NCI-H748 treated with DMSO at 0.1 percent for 48 hours (cell line): ENCODE data around the gene ANO4.
A peak's percentile ranks its signal among the peaks of the same experiment; 100 is the strongest.

ENCODE experiments used
- DNase-seq: peaks from one replicate; lab custom pipeline; 2025; lab: John Stamatoyannopoulos, UW

Gene ANO4

GRCh38 chr12:100808777-100809176, 14.2 kb downstream of the ANO4 start:
- no peak for DNase-seq

DNA sequence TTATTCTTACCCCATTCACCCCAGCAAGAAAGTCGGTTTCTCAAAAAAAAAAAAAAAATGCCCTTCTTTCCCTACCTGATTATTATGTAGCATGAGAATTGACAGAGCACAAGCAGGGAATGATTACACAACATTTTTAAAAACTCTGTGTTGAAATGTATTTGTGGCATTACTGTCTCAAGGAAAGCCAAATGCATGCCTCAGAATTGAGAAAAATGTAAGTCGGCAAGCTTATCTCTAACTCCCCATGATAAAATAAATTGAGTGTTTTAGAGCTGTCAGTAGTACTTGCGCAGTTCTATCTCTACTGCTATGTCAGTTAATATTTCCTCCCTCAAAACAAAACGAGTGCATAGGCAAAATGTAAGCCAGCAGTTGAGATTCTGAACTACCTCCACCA, 25.7 kb downstream of the ANO4 start:
- no peak for DNase-seq

- DNase-seq = no peak
Observed at GRCh38 chr12:100823963-100824362, 29.4 kb downstream of the ANO4 start.

DNA sequence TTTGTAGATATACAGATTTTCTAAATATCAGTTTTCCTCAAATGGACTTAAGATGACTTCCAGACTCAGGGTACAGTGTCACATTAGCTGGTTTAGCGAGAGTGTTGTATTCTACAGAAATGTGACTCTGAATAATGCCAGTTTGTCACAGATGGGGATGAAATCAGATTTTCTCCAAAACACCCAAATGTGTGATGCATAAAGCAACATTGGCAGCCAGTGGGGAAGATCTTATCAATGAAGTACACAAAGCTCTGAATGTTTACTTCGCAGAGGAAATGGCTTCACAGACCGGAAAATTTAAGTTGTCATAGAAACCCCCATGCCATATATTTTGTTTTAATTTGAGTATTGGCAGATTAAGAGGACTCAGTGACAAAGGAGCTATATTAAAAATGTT, 29.9 kb downstream of the ANO4 start:
- no peak for DNase-seq

- no peak for DNase-seq
Observed at GRCh38 chr12:100826323-100826722, 31.7 kb downstream of the ANO4 start.

GRCh38 chr12:100827901-100828520, 33.4 kb downstream of the ANO4 start:
- DNase-seq = peak; percentile 51

DNA sequence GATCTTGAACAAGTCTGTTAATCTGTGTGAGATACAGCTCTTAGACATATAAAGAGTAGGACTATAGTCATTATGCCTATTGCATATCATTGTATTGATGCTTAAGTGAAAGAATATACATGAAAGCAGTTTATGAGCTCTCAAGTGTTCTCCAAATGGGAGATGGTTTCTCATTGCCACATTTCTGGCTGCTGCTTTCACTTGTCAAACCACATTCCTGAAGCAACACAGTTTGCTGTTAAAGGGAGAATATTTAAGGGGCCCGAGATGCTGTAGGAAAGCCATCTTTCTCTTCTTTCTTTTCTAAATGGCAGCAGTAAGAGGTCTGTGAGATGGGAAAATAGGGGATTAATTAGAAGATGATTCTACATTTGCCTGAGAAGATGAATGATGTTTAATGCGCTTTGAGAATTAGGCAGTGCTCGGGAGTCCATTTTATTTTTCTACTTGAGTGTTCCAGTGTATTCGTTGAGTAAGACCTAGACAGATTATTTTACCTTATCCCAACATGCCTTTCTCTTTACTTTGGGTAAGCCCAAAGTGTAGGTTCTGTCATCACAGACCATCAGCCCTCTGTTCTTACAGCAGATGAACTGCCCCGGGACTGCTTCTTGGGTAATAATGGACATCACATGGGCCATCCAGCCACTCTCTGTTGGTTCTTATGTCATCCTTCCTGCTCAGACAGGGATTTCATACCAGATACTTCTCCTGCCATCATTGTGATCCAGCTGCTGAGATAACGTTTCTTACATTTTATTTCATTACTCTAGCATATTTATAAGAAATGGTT, 35.6 kb downstream of the ANO4 start:
- DNase-seq = no peak

GRCh38 chr12:100833282-100833681, 38.7 kb downstream of the ANO4 start:
- no peak for DNase-seq

DNA sequence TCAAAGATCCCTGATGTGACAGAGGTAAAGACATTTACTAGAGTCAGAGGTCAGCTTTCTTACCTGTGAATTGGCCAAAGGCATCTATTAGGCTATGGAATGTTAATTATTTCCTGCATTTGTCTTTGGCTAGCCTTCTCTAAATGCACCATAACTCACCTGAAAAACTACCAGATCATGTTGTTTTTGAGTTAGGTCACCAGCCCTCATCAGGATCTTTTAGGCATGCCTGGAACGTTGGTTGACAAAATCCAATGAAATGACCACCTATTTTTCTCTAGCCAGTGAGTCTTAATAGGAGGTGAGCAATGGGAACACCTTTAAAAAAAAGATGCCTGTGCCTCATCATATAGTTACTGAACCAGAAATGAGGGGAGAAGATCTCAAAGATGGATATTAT, 46.2 kb downstream of the ANO4 start:
- DNase-seq = no peak

- no peak for DNase-seq
Observed at GRCh38 chr12:100842156-100842555, 47.6 kb downstream of the ANO4 start.

GRCh38 chr12:100843061-100843460, 48.5 kb downstream of the ANO4 start:
- no peak for DNase-seq

DNA sequence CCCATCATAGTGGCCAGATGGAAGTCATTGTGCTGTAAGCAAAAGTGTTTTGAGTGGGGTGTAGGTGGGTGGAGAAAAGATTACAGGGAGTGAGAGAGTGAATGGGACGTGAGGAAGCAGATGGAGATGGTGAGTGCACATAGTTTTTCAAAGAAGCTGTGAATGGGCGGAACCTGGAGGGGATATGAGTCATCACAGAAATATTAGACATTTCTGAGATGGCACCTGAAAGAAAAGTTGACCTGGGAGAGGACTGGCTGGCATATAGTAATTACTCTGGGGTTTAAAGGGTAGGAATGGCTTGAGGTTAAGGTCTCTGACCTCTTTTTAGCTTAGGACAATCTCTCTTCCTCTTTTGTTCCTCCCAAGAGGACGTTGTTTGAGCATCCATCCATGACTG, 50.5 kb downstream of the ANO4 start:
- DNase-seq = no peak

DNA sequence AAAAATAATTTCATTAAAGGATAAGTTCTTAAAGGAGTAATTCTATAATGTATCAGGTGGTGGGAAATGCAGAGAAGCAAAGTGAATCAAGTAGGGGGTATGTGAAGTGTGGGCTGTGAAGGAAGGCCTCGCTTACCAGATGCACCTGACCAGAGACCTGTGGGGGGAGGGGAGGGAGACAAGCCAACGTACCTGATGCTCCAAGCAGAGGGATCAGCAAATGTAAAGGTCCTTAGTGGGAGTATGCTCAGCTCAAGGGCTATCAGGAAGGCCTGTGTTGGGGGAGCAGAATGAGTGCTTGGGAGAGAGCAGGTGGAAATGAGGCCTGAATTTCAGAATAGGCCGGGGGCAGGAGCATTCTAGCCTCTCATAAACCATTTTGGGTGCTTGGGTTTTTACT, 57.1 kb downstream of the ANO4 start:
- DNase-seq = no peak

GRCh38 chr12:100857418-100857817, 62.8 kb downstream of the ANO4 start:
- no peak for DNase-seq

GRCh38 chr12:100857971-100858370, 63.4 kb downstream of the ANO4 start:
- DNase-seq = no peak

DNA sequence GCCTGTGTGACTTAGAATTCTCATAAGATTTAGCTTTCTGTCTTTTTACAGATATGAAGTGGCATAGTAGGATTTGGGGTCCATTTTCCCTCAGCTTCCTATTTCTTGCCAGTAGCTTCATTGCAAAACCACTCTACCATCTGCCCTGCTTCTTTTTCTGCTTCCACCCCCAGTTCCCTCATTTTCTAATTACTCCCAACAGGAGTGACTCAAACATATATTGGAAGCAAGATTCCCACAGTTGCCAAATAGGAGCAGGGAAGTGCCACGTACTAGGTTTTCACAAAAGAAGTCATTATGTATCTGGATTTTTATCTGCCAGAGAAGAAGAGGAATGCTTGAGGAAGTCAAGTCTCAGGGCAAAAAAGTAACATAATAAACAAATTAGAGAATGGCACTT, 64.1 kb downstream of the ANO4 start:
- DNase-seq = no peak

DNA sequence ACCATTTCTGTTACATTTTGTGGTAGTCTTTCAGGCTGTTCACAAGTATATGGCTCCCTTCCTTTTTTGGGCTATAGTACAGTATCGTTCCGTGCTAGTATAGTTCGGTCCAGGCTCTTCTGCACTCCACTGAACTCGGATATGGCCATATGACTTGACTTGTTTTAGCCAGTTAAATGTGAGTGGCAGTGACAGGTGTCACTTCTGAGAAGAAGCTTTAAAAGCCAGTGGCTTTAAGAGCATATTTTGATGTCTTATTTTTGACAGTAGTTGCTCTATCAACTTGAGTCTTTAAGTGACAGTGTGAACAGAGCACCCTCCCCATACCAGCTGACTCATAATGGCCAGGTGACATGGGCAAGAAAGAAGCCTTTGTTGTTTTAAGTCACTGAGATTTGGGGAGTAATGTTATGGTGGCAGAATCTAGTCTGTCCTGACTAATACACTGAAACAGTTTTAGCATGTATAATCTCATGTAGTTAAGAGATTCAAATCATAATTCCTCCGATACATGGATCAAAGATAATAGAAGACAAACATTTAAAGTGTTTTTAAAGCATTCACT, 64.6 kb downstream of the ANO4 start:
- no peak for DNase-seq

DNA sequence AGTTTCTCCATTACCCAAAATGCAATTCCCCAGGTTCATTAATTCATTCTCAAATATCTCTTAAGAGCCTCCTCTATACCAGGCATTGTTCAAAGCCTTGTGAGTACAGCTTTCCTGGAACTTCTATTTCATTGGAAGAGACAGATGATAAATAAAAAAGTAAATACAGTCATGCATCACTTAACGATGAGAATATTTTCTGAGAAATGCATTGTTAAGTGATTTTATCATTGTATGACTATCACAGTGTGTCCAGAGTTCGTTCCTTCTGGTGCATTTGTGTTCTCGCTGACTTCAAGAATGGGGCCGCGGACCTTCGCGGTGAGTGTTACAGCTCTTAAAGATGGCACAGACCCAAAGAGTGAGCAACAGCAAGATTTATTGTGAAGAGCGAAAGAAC, 66.0 kb downstream of the ANO4 start:
- DNase-seq = no peak

GRCh38 chr12:100862676-100863075, 68.1 kb downstream of the ANO4 start:
- no peak for DNase-seq

DNA sequence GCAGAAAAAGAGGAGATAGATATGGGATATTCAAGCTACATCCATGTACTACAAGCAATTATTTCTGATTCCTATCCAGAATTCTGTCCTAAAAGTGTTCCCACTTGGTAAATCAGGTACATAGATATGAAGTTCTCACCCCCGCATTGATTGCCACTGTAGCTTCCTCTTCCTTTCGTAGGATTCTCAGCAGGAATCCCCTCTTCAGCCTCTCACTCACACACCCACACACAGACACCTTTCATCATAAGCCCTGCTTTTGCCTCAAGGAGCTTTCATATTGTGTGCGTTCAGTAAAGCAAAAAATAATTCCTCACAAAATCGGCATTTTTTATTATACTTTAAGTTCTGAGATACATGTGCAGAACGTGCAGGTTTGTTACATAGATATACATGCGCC, 69.8 kb downstream of the ANO4 start:
- DNase-seq = no peak

GRCh38 chr12:100867639-100868393, 73.2 kb downstream of the ANO4 start:
- no peak for DNase-seq

- DNase-seq = no peak
Observed at GRCh38 chr12:100868487-100868886, 73.9 kb downstream of the ANO4 start.

DNA sequence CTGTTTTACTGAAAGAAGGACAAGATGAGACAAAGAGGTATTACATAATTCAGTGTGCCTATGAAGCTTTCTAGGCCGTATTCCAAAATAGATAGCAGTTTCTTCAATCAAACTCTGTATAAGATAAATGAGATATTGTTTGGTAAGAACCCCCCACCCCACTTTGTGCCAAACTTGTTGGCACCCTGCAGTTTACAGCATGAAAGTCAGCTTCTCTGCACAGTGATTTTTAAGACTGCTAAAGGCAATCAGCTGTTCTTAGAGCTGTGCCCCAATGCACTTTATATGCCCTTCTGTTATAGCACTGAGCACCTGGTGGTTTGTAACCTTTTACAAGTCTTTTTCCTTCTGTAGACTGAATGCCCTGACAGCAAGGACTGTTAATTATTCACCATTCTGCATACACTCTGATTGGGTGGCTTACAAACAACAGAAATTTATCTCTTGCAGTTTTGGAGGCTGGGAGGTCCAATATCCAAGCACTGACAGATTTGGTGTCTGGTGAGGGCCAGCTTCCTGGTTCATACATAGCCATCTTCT, 76.7 kb downstream of the ANO4 start:
- no peak for DNase-seq
